HL-60 (cell line): ENCODE results near the gene CABP5.

Experiments used
- DNase-seq, 2 experiments: peaks; one replicate each; pipeline ENCODE4 v3.0.0-alpha.2; 2010 to 2020; ENCODE audit warnings: low read depth in 1 of 2, low spot score in 1 of 2
- H3K27ac ChIP-seq: fragments of 250-450 bp; sonication (Bioruptor Pico); replicated peaks from 2 replicates; pipeline ENCODE4 v1.5.1; 2020; ENCODE audit warnings: mild to moderate bottlenecking, moderate library complexity
- H3K27me3 ChIP-seq: fragments of 250-450 bp; sonication (Bioruptor Pico); 2 replicates; pipeline ENCODE4 v1.5.1; 2021; ENCODE audit warnings: mild to moderate bottlenecking, moderate library complexity; ENCODE audit not compliant: insufficient read depth, poor library complexity, severe bottlenecking
- H3K4me3 ChIP-seq: replicated peaks from 2 replicates; pipeline ENCODE4 v1.5.1; 2011; ENCODE audit warnings: mild to moderate bottlenecking, control low read depth, low read length; ENCODE audit not compliant: insufficient read depth
- CTCF ChIP-seq: IDR thresholded peaks from one replicate; pipeline ENCODE4 v1.5.1; 2011; ENCODE audit warnings: low read length, control low read depth, inconsistent platforms; ENCODE audit not compliant: insufficient read depth
- GABPA ChIP-seq: IDR thresholded peaks from 2 replicates; pipeline ENCODE4 v1.6.1; 2012; ENCODE audit warnings: low read depth
- POLR2AphosphoS5 ChIP-seq: IDR thresholded peaks from 2 replicates; pipeline ENCODE4 v1.6.1; 2012; ENCODE audit warnings: low read depth
- REST ChIP-seq: IDR thresholded peaks from 2 replicates; pipeline ENCODE4 v1.6.1; 2012; ENCODE audit warnings: low read depth; ENCODE audit not compliant: insufficient replicate concordance
- SPI1 ChIP-seq: IDR thresholded peaks from 2 replicates; pipeline ENCODE4 v1.6.1; 2012; ENCODE audit warnings: low read depth, mild to moderate bottlenecking, borderline replicate concordance

The CABP5 gene

GRCh38 chr19:48060381-48060780 is 16.5 kb upstream of the CABP5 start:
- Histone ChIP-seq H3K27me3 (no peaks in the 10 kb centered on the region), H3K4me3 (no peak overlapping the region), H3K27ac (no peak overlapping the region)
- DNase-seq = no peak
- TF ChIP-seq POLR2AphosphoS5 = no peak
- TF ChIP-seq SPI1 = no peak
- no peak for TF ChIP-seq REST
- no peak for TF ChIP-seq GABPA
- TF ChIP-seq CTCF = no peak

GRCh38 chr19:48059331-48059730 is 15.5 kb upstream of the CABP5 start:
- TF ChIP-seq POLR2AphosphoS5 = no peak
- TF ChIP-seq SPI1 = no peak
- TF ChIP-seq REST = no peak
- Histone ChIP-seq H3K4me3 (no peak overlapping the region), H3K27me3 (no peaks in the 10 kb centered on the region), H3K27ac (no peak overlapping the region)
- no peak for DNase-seq

- no peaks in the 10 kb centered on the region for H3K27me3 ChIP-seq
- H3K27ac ChIP-seq = no peak overlapping the region
- no peak for DNase-seq
- no peak overlapping the region for H3K4me3 ChIP-seq
- TF ChIP-seq GABPA = no peak
- no peak for TF ChIP-seq CTCF
- TF ChIP-seq REST = no peak
- TF ChIP-seq SPI1 = no peak
- TF ChIP-seq POLR2AphosphoS5 = no peak
Measured at GRCh38 chr19:48053856-48054255, 10.0 kb upstream of the CABP5 start.

- Histone ChIP-seq H3K27me3 (no peaks in the 10 kb centered on the region), H3K4me3 (no peak overlapping the region), H3K27ac (no peak overlapping the region)
- DNase-seq = no peak
- TF ChIP-seq REST (no peak), CTCF (no peak), GABPA (no peak), POLR2AphosphoS5 (no peak), SPI1 (no peak)
Measured at GRCh38 chr19:48053076-48053475, 9.2 kb upstream of the CABP5 start.
